Urinary bladder (tissue), 4 donors: ENCODE results near the gene FAM89B. TPM values are rescaled to one million over a fixed set of nuclear protein-coding genes. Genes with fewer than 3 reads are reported as not detected.

Experiments
- DNase-seq: peaks from one replicate; pipeline ENCODE4 v3.0.0-alpha.2; 2015; ENCODE audit errors: extremely low spot score
- H3K27ac ChIP-seq: one replicate; pipeline ENCODE4 v1.5.1; 2013; ENCODE audit warnings: low read depth, mild to moderate bottlenecking, moderate library complexity
- H3K36me3 ChIP-seq: one replicate; pipeline ENCODE4 v1.6.1; 2013; ENCODE audit warnings: mild to moderate bottlenecking, moderate library complexity; ENCODE audit not compliant: insufficient read depth
- H3K4me1 ChIP-seq: one replicate; pipeline ENCODE4 v1.6.1; 2013; ENCODE audit warnings: mild to moderate bottlenecking, moderate library complexity; ENCODE audit not compliant: insufficient read depth
- H3K4me3 ChIP-seq: one replicate; pipeline ENCODE4 v1.5.1; 2013; ENCODE audit warnings: low read depth, low read length
- WGBS: extraction: QIAGEN DNeasy Blood & Tissue Kit; methylation state at CpG from one replicate; pipeline ENCODE4 v1.1.7; 2013; 5-methylcytosine and 5-hydroxymethylcytosine counted together
- polyA plus RNA-seq: library from polyadenylated mRNA; stranded (reverse); fragments of 200-250 nt; gene quantifications from one replicate; pipeline ENCODE4 v1.2.3, GENCODE V29; 2013
- total RNA-seq: library from RNA; depleted of rRNA; stranded (reverse); fragments of >200 nt; gene quantifications from one replicate; pipeline ENCODE4 v1.2.3, GENCODE V29; 2014
- donor health status: healthy with polysubstance abuse.
- donor health status: healthy.

Gene FAM89B
- total and polyA plus RNA-seq, 2 donors = 10.9 to 82.7 TPM

- Histone ChIP-seq H3K4me1 (no peaks in the 10 kb centered on the region), H3K36me3 (no peaks in the 10 kb centered on the region), H3K4me3 (no peak overlapping the region), H3K27ac (no peak overlapping the region)
- 79% methylated on average over 7 of the region's 7 CpGs for WGBS
- DNase-seq = no peak
Measured at GRCh38 chr11:65578134-65578533, 5.8 kb downstream of the FAM89B start.

DNA sequence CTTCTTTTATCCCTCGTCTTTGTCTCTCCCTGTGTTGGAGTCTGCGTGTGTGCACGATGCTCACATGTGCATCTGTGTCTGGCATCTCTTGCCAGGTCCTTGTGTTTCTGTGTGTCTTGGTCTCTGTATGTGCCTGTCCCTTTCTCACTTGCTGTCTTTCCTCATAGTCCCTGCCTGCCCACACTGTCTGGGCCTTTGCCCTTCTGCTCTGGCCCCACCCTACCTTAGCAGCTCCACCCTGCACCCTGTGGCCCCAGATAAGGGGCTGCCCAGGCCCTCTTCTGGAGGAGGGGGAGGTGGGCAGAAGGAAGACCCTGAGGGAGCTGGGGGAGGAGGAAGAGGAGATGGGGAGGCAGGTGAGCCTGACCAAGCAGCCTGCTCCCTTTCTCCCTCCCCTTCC is 6.3 kb downstream of the FAM89B start:
- Histone ChIP-seq H3K27ac (no peak overlapping the region), H3K4me3 (no peak overlapping the region), H3K36me3 (no peaks in the 10 kb centered on the region), H3K4me1 (no peaks in the 10 kb centered on the region)
- DNase-seq = no peak
- WGBS = 71% methylated on average over 3 of the region's 3 CpGs

- H3K4me1 ChIP-seq = no peaks in the 10 kb centered on the region
- WGBS = 82% methylated on average over 4 of the region's 4 CpGs
- no peaks in the 10 kb centered on the region for H3K36me3 ChIP-seq
- H3K4me3 ChIP-seq = no peak overlapping the region
- DNase-seq = no peak
- no peak overlapping the region for H3K27ac ChIP-seq
Measured at GRCh38 chr11:65579291-65579690, 7.0 kb downstream of the FAM89B start.

DNA sequence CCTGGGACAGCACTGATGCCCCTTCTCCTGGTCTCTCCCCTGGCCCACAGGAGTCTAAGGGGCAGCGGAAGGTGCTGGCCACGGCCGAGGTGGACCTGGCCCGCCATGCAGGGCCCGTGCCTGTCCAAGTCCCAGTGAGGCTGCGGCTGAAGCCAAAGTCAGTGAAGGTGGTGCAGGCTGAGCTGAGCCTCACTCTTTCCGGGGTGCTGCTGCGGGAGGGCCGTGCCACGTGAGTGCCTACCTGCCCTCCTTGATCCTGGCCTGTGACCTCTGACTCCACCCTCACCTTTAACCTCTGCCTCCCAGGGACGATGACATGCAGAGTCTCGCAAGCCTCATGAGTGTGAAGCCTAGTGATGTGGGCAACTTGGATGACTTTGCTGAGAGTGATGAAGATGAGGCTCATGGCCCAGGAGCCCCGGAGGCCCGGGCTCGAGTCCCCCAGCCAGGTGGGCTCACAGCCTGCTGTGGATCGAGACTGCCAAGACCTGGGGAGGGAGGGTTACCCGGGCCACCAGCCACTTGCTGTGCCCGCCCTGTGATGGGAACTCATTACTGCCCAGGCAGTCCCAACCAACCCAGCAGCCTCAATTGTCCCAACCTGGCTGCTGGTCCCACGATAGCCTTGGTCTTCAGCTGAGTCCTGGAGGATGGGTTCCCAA is 7.8 kb downstream of the FAM89B start:
- Histone ChIP-seq H3K4me1 (no peaks in the 10 kb centered on the region), H3K27ac (no peak overlapping the region), H3K36me3 (no peaks in the 10 kb centered on the region), H3K4me3 (no peak overlapping the region)
- WGBS = 90% methylated on average over 19 of the region's 19 CpGs
- no peak for DNase-seq

DNA sequence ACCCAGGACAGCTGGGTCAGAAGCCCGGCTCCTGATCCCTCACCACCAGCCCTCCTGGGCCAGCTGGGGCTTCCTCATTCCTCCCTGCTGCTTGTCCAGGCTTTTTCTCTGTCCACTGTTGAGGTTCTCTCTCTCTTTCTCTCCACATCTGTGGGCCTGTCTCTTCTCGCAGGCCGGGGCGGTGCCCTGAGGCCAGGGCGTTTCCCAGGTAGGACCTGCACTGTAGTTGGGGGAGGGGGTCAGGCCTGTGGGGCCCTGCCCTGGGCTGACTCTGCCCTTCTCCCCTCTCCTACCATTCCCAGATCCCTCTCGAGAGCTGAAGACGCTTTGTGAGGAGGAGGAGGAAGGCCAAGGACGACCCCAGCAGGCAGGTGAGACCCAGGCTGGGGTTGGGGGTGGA is 8.4 kb downstream of the FAM89B start:
- Histone ChIP-seq H3K4me3 (no peak overlapping the region), H3K36me3 (no peaks in the 10 kb centered on the region), H3K27ac (no peak overlapping the region), H3K4me1 (no peaks in the 10 kb centered on the region)
- no peak for DNase-seq
- 87% methylated on average over 8 of the region's 8 CpGs for WGBS

DNA sequence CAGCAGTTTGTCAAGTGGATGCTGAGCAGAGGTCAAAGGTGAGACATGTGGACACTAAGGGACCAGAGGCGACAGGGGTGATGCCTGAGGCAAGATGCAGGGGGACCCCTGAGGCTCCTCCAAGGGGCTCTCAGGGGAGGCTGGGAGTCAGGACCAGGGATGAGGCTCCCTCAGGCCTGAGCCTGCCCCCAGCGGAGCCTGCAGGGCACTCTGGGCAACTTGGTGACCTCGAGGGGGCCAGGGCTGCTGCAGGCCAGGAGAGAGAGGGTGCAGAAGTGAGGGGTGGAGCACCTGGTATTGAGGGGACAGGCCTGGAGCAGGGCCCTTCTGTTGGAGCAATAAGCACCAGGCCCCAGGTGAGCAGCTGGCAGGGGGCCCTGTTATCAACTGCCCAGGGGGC is 9.6 kb downstream of the FAM89B start:
- Histone ChIP-seq H3K4me1 (no peaks in the 10 kb centered on the region), H3K36me3 (no peaks in the 10 kb centered on the region), H3K27ac (no peak overlapping the region), H3K4me3 (no peak overlapping the region)
- 91% methylated on average over 3 of the region's 3 CpGs for WGBS
- no peak for DNase-seq

DNA sequence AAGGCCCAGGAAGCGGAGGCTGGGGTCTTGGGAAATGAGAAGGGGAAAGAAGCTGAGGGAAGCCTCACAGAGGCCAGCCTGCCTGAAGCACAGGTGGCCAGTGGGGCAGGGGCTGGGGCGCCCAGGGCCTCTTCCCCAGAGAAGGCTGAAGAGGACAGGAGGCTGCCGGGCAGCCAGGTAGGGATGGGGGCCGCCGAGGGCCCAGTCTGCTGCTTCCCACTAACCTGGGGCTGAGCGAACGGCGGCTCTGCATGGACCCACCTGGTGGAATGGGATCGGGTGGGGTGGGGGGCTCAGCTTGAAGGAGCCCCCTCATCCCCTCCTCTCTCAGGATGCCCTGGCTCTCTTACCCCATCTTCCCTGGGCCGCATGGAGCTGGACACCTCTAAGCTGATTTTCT is 11.3 kb downstream of the FAM89B start:
- H3K36me3 ChIP-seq = no peaks in the 10 kb centered on the region
- H3K4me1 ChIP-seq = no peaks in the 10 kb centered on the region
- no peak overlapping the region for H3K27ac ChIP-seq
- DNase-seq = no peak
- no peak overlapping the region for H3K4me3 ChIP-seq
- 85% methylated on average over 10 of the region's 10 CpGs for WGBS

- 80% methylated on average over 8 of the region's 8 CpGs for WGBS
- no peaks in the 10 kb centered on the region for H3K4me1 ChIP-seq
- H3K27ac ChIP-seq = no peak overlapping the region
- H3K36me3 ChIP-seq = no peaks in the 10 kb centered on the region
- no peak overlapping the region for H3K4me3 ChIP-seq
- no peak for DNase-seq
Measured at GRCh38 chr11:65584106-65584505, 11.8 kb downstream of the FAM89B start.

GRCh38 chr11:65584723-65585171 is 12.4 kb downstream of the FAM89B start:
- no peaks in the 10 kb centered on the region for H3K36me3 ChIP-seq
- H3K4me1 ChIP-seq = no peaks in the 10 kb centered on the region

GRCh38 chr11:65585396-65586246 is 13.3 kb downstream of the FAM89B start:
- Histone ChIP-seq H3K27ac (no peak overlapping the region), H3K4me3 (no peak overlapping the region), H3K36me3 (no peaks in the 10 kb centered on the region), H3K4me1 (no peaks in the 10 kb centered on the region)
- 77% methylated on average over 51 of the region's 51 CpGs for WGBS
- DNase-seq = no peak

More at GRCh38 chr11:65584723-65585171, 12.4 kb downstream of the FAM89B start:
- no peak for DNase-seq
- no peak overlapping the region for H3K27ac ChIP-seq
- no peak overlapping the region for H3K4me3 ChIP-seq
- 74% methylated on average over 46 of the region's 46 CpGs for WGBS

DNA sequence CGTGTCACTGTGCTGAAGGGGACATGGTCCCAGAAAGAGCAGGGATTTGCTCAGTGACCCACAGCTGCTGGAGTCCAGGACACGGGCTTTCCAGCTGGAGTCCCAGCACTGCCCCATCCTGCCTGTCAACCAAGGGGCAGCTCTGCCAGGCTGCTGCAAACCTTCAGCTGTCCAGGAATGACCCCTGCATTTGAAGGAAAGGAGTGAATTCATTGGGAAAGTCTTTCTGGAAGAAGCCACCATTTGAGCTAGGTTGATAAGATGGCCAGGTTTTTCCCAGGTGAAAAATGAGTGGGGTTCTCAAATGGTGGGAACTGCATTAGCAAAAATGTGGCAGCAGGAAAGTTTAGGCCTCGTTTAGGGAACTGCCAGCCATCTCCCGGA is 13.9 kb downstream of the FAM89B start:
- H3K4me1 ChIP-seq = no peaks in the 10 kb centered on the region

DNA sequence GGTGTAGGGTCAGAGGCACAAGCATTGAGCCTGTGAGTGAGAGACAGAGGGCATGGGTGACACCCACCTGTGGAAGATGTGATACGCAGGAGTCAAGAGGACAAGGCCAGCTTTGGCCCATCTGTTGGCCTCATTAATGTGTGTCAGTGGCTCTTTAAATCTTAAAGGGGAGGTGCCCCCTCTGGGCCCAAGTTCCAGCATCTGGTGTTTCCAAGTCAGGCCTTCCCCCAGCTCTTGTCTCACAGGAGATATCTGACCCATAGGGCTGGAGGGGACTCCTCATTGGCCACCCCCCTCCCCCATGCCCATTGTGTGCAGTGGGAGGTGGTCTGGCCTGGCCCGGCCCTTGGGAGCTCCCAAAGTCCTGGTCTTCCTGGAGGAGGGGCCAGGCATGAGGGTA is 14.3 kb downstream of the FAM89B start:
- WGBS = 56% methylated on average over 2 of the region's 2 CpGs
- Histone ChIP-seq H3K27ac (no peak overlapping the region), H3K4me1 (no peaks in the 10 kb centered on the region), H3K4me3 (no peak overlapping the region), H3K36me3 (no peaks in the 10 kb centered on the region)
- DNase-seq = no peak

More for the DNA sequence above, 13.9 kb downstream of the FAM89B start:
- no peak for DNase-seq
- no peaks in the 10 kb centered on the region for H3K36me3 ChIP-seq
- no peak overlapping the region for H3K27ac ChIP-seq
- no peak overlapping the region for H3K4me3 ChIP-seq
- WGBS = 74% methylated on average over 4 of the region's 4 CpGs

- no peaks in the 10 kb centered on the region for H3K36me3 ChIP-seq
- no peak overlapping the region for H3K27ac ChIP-seq
Measured at GRCh38 chr11:65588199-65589054, 16.1 kb downstream of the FAM89B start.

More at GRCh38 chr11:65588199-65589054, 16.1 kb downstream of the FAM89B start:
- Histone ChIP-seq H3K4me3 (no peak overlapping the region), H3K4me1 (no peaks in the 10 kb centered on the region)
- no peak for DNase-seq
- 55% methylated on average over 13 of the region's 13 CpGs for WGBS
